ENCODE results near the gene EMD.

DNA sequence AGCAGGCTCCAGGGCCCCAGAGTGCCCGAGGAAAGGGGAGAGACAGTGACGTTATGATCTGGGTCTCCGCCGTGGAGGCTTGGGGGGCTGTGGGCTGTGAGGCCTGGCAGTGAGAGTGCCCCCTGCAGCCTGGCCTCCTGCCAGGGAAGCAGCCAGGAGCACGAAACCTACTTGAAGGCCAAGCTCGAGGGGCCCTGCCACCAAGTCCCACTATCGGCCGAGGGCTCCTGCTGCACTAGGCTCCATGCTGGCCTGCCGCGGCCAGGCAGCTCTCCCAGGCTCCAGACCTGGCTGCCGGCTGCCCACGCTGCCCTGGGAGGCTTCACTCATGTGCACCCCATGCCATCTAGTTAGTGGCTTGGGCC is 23.3 kb upstream of the EMD start:
- TF ChIP-seq, protein P1, sequence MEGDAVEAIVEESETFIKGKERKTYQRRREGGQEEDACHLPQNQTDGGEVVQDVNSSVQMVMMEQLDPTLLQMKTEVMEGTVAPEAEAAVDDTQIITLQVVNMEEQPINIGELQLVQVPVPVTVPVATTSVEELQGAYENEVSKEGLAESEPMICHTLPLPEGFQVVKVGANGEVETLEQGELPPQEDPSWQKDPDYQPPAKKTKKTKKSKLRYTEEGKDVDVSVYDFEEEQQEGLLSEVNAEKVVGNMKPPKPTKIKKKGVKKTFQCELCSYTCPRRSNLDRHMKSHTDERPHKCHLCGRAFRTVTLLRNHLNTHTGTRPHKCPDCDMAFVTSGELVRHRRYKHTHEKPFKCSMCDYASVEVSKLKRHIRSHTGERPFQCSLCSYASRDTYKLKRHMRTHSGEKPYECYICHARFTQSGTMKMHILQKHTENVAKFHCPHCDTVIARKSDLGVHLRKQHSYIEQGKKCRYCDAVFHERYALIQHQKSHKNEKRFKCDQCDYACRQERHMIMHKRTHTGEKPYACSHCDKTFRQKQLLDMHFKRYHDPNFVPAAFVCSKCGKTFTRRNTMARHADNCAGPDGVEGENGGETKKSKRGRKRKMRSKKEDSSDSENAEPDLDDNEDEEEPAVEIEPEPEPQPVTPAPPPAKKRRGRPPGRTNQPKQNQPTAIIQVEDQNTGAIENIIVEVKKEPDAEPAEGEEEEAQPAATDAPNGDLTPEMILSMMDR (IDR thresholded peaks at IDR 0.05; ENCODE audit: low read depth, low read length, poor library complexity, severe bottlenecking), result no peak
- no peak for TF ChIP-seq EZH2phosphoT487 (IDR thresholded peaks at IDR 0.05; ENCODE audit: borderline replicate concordance, low read length)
